Right lobe of liver (tissue), 4 donors: ENCODE results near the gene CUX1.

ENCODE experiments used
- CTCF ChIP-seq, 4 donors: fragments of 200-600 bp in 3 of 4; fragments of 450-650 bp in 1 of 4; IDR thresholded peaks; one replicate each; pipeline versions ENCODE4 v1.5.1 to v1.8.0; 2016 to 2022; ENCODE audit warnings: antibody characterized with exemption in 4 of 4, mild to moderate bottlenecking in 2 of 4
- POLR2A ChIP-seq: fragments of 450-650 bp; IDR thresholded peaks from one replicate; pipeline ENCODE4 v1.6.1; 2017; ENCODE audit warnings: antibody characterized with exemption, mild to moderate bottlenecking
- donor health status: DM: no; HTN: no; CAD: no.
- donor health status: DM: no; HTN: no; CAD: no.
- donor health status: DM: no; HTN: yes; CAD: no.

GRCh38 chr7:102004848-102005247 is 187.4 kb downstream of the CUX1 start:
- TF ChIP-seq POLR2A (no peak), CTCF (IDR thresholded peaks at IDR 0.05) (no peak)
